ENCODE results near the gene MYO1D. TPM values are rescaled to one million over a fixed set of nuclear protein-coding genes. Genes with fewer than 3 reads are reported as not detected.

Gene MYO1D
- total and polyA plus RNA-seq, 4 donors, result 4.5 to 22.9 (median 13.3) TPM

DNA sequence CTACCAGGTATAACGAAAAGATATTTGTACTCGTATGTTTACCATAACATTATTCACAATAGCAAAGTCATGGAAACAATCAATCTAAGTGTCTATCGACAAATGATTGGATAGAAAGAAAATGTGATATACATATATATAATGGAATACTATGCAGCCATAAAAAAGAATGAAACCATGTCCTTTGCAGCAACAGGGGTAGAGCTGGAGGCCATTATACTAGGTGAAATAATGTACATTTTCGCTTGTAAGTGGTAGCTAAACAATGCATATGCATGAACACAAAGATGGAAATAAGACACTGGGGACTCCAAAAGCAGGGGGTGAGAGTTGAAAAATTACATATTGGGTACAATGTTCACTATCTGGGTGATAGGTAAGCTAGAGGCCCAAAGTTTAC, 124.0 kb downstream of the MYO1D start:
- TF ChIP-seq, protein P1, sequence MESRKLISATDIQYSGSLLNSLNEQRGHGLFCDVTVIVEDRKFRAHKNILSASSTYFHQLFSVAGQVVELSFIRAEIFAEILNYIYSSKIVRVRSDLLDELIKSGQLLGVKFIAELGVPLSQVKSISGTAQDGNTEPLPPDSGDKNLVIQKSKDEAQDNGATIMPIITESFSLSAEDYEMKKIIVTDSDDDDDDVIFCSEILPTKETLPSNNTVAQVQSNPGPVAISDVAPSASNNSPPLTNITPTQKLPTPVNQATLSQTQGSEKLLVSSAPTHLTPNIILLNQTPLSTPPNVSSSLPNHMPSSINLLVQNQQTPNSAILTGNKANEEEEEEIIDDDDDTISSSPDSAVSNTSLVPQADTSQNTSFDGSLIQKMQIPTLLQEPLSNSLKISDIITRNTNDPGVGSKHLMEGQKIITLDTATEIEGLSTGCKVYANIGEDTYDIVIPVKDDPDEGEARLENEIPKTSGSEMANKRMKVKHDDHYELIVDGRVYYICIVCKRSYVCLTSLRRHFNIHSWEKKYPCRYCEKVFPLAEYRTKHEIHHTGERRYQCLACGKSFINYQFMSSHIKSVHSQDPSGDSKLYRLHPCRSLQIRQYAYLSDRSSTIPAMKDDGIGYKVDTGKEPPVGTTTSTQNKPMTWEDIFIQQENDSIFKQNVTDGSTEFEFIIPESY (IDR thresholded peaks at IDR 0.05), result no peak
- no peak for TF ChIP-seq HNF4G (IDR thresholded peaks at IDR 0.05)
- TF ChIP-seq JUND (IDR thresholded peaks at IDR 0.05), result no peak
- TF ChIP-seq, protein P2, sequence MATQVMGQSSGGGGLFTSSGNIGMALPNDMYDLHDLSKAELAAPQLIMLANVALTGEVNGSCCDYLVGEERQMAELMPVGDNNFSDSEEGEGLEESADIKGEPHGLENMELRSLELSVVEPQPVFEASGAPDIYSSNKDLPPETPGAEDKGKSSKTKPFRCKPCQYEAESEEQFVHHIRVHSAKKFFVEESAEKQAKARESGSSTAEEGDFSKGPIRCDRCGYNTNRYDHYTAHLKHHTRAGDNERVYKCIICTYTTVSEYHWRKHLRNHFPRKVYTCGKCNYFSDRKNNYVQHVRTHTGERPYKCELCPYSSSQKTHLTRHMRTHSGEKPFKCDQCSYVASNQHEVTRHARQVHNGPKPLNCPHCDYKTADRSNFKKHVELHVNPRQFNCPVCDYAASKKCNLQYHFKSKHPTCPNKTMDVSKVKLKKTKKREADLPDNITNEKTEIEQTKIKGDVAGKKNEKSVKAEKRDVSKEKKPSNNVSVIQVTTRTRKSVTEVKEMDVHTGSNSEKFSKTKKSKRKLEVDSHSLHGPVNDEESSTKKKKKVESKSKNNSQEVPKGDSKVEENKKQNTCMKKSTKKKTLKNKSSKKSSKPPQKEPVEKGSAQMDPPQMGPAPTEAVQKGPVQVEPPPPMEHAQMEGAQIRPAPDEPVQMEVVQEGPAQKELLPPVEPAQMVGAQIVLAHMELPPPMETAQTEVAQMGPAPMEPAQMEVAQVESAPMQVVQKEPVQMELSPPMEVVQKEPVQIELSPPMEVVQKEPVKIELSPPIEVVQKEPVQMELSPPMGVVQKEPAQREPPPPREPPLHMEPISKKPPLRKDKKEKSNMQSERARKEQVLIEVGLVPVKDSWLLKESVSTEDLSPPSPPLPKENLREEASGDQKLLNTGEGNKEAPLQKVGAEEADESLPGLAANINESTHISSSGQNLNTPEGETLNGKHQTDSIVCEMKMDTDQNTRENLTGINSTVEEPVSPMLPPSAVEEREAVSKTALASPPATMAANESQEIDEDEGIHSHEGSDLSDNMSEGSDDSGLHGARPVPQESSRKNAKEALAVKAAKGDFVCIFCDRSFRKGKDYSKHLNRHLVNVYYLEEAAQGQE (IDR thresholded peaks at IDR 0.05), result no peak
- TF ChIP-seq RAD21 (IDR thresholded peaks at IDR 0.05), result no peak
- WGBS, result 98% methylated on average over 4 of the region's 4 CpGs
- Histone ChIP-seq H3K36me3 (ENCODE audit: control insufficient read depth in 4 of 4, insufficient read depth in 3 of 4, low read depth in 1 of 4, low read length in 3 of 4) (no peaks in the 10 kb centered on the region), H3K4me1 (ENCODE audit: control insufficient read depth in 4 of 4, insufficient read depth in 4 of 4, low read length in 3 of 4) (peaks cover 0 to 6% (median 2%) of the 10 kb centered on the region in 4 donors), H3K27ac (ENCODE audit: low read depth in 1 of 2, low read length in 2 of 2) (no peak overlapping the region), H3K9me3 (ENCODE audit: control insufficient read depth in 4 of 4, low read length in 3 of 4) (no peaks in the 10 kb centered on the region), H3K4me3 (ENCODE audit: low read depth in 1 of 3, low read length in 3 of 3) (no peak overlapping the region), H3K9ac (ENCODE audit: low read depth in 1 of 2, low read length in 2 of 2) (no peak overlapping the region), H3K27me3 (ENCODE audit: control insufficient read depth in 4 of 4, insufficient read depth in 4 of 4, low read length in 3 of 4) (no peaks in the 10 kb centered on the region)
- DNase-seq (ENCODE audit: low spot score), result no peak

DNA sequence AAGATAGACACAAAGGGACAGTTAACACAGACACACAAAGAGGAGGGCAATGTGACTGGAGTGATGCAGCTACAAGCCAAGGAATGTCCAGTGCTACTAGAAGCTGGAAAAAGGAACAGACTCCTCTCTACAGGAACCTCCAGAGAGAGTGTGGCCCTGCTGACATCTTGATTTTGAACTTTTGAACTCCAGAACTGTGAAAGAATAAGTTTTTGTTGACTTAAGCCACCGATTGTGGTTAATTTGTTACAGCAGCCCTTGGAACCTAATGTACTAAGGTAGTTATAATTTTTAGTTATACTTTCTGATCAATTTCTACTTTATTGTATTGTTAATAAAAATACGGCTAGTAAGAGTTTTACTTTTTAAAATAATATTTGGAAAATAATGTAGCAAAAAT, 129.1 kb downstream of the MYO1D start:
- Histone ChIP-seq H3K27me3 (ENCODE audit: control insufficient read depth in 4 of 4, insufficient read depth in 4 of 4, low read length in 3 of 4) (no peaks in the 10 kb centered on the region), H3K4me1 (ENCODE audit: control insufficient read depth in 4 of 4, insufficient read depth in 4 of 4, low read length in 3 of 4) (peaks cover 1 to 10% (median 5%) of the 10 kb centered on the region in 4 donors), H3K4me3 (ENCODE audit: low read depth in 1 of 3, low read length in 3 of 3) (no peak overlapping the region), H3K9me3 (ENCODE audit: control insufficient read depth in 4 of 4, low read length in 3 of 4) (no peaks in the 10 kb centered on the region), H3K27ac (ENCODE audit: low read depth in 1 of 2, low read length in 2 of 2) (no peak overlapping the region), H3K9ac (ENCODE audit: low read depth in 1 of 2, low read length in 2 of 2) (no peak overlapping the region), H3K36me3 (ENCODE audit: control insufficient read depth in 4 of 4, insufficient read depth in 3 of 4, low read depth in 1 of 4, low read length in 3 of 4) (no peaks in the 10 kb centered on the region)
- 37% methylated on average over 2 of the region's 2 CpGs for WGBS
- TF ChIP-seq YY1 (IDR thresholded peaks at IDR 0.05) (peak; percentile 39), RXRA (IDR thresholded peaks at IDR 0.05) (peak; percentile 61 to 68), SP1 (IDR thresholded peaks at IDR 0.05) (peak; percentile 15), HNF4A (conservative IDR thresholded peaks at IDR 0.05) (peak; percentile 41 to 42), HNF4G (IDR thresholded peaks at IDR 0.05) (no peak)
- DNase-seq (ENCODE audit: low spot score), result no peak

DNA sequence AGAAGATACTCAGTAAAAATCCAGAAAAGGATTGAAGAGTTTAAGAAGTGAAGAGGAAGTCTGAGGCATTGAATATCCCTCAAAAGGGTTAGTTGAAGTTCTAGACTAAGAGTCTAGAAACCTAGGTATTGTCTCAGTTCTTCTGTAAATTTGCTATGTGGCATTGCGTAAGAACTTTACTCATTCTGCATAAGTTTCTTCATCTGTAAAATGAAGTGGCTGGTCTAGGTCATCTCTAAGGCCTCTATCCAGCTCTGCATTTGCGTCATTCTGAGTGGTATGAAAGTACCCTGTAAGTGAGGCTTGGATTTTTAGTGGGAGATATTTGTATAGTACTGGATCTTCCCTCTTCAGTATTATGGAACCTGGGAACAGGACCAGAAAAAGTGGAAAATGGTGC, 130.2 kb downstream of the MYO1D start:
- H3K36me3 ChIP-seq (ENCODE audit: control insufficient read depth in 4 of 4, insufficient read depth in 3 of 4, low read depth in 1 of 4, low read length in 3 of 4), result no peaks in the 10 kb centered on the region
- no peak overlapping the region for H3K9ac ChIP-seq (ENCODE audit: low read depth in 1 of 2, low read length in 2 of 2)
- H3K27me3 ChIP-seq (ENCODE audit: control insufficient read depth in 4 of 4, insufficient read depth in 4 of 4, low read length in 3 of 4), result no peaks in the 10 kb centered on the region
- no peak for DNase-seq (ENCODE audit: low spot score)
- peaks cover 1 to 10% (median 6%) of the 10 kb centered on the region in 4 donors for H3K4me1 ChIP-seq (ENCODE audit: control insufficient read depth in 4 of 4, insufficient read depth in 4 of 4, low read length in 3 of 4)
- no peak overlapping the region for H3K27ac ChIP-seq (ENCODE audit: low read depth in 1 of 2, low read length in 2 of 2)
- H3K4me3 ChIP-seq (ENCODE audit: low read depth in 1 of 3, low read length in 3 of 3), result no peak overlapping the region
- WGBS, result 91% methylated on average over 2 of the region's 2 CpGs
- no peaks in the 10 kb centered on the region for H3K9me3 ChIP-seq (ENCODE audit: control insufficient read depth in 4 of 4, low read length in 3 of 4)
- TF ChIP-seq, protein P3, sequence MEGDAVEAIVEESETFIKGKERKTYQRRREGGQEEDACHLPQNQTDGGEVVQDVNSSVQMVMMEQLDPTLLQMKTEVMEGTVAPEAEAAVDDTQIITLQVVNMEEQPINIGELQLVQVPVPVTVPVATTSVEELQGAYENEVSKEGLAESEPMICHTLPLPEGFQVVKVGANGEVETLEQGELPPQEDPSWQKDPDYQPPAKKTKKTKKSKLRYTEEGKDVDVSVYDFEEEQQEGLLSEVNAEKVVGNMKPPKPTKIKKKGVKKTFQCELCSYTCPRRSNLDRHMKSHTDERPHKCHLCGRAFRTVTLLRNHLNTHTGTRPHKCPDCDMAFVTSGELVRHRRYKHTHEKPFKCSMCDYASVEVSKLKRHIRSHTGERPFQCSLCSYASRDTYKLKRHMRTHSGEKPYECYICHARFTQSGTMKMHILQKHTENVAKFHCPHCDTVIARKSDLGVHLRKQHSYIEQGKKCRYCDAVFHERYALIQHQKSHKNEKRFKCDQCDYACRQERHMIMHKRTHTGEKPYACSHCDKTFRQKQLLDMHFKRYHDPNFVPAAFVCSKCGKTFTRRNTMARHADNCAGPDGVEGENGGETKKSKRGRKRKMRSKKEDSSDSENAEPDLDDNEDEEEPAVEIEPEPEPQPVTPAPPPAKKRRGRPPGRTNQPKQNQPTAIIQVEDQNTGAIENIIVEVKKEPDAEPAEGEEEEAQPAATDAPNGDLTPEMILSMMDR (IDR thresholded peaks at IDR 0.05; ENCODE audit: low read depth, low read length, missing input control), result no peak
- TF ChIP-seq TAF1 (conservative IDR thresholded peaks at IDR 0.05) (no peak), FOXA2 (IDR thresholded peaks at IDR 0.05) (no peak), HNF4G (IDR thresholded peaks at IDR 0.05) (no peak), SP1 (IDR thresholded peaks at IDR 0.05) (no peak), GABPA (IDR thresholded peaks at IDR 0.05 in 1 of 2, conservative IDR thresholded peaks at IDR 0.05 in 1 of 2) (no peak), NR2F2 (IDR thresholded peaks at IDR 0.05) (no peak), EGR1 (IDR thresholded peaks at IDR 0.05; ENCODE audit: low read depth in 2 of 2) (no peak), JUND (IDR thresholded peaks at IDR 0.05) (no peak), HNF4A (conservative IDR thresholded peaks at IDR 0.05) (no peak), FOXA1 (IDR thresholded peaks at IDR 0.05) (no peak), RXRA (IDR thresholded peaks at IDR 0.05) (no peak), RAD21 (IDR thresholded peaks at IDR 0.05) (no peak)
- TF ChIP-seq, protein P2 (IDR thresholded peaks at IDR 0.05), result no peak
- TF ChIP-seq, protein P4, sequence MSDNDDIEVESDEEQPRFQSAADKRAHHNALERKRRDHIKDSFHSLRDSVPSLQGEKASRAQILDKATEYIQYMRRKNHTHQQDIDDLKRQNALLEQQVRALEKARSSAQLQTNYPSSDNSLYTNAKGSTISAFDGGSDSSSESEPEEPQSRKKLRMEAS (IDR thresholded peaks at IDR 0.05), result no peak

All from liver (tissue), 9 donors.